GM12891 (cell line): ENCODE measurements around the gene SLC9C1.

Experiments used
- DNase-seq: peaks from one replicate; pipeline ENCODE4 v3.0.0; 2011; ENCODE audit warnings: low spot score; ENCODE audit not compliant: insufficient read length
- FAIRE-seq: peaks from 2 replicates; lab custom pipeline; 2011; peaks lifted over from hg19 to GRCh38; lab: Jason Lieb, UNC
- PAX5 ChIP-seq: IDR thresholded peaks from 2 replicates; pipeline ENCODE4 v1.6.1; 2011; ENCODE audit warnings: low read length, moderate library complexity, mild to moderate bottlenecking; ENCODE audit not compliant: insufficient read depth, severe bottlenecking
- POLR2A ChIP-seq: IDR thresholded peaks from 2 replicates; pipeline ENCODE4 v1.6.1; 2011; ENCODE audit warnings: low read depth, low read length, control low read depth
- POLR2AphosphoS5 ChIP-seq: IDR thresholded peaks from 2 replicates; pipeline ENCODE4 v1.6.1; 2011; ENCODE audit warnings: low read depth, low read length, control low read depth
- POU2F2 ChIP-seq: IDR thresholded peaks from 2 replicates; pipeline ENCODE4 v1.6.1; 2011; ENCODE audit warnings: low read depth, mild to moderate bottlenecking, control low read depth, low read length, moderate library complexity
- SPI1 ChIP-seq: IDR thresholded peaks from 2 replicates; pipeline ENCODE4 v1.6.1; 2011; ENCODE audit warnings: low read depth, low read length, control low read depth
- TAF1 ChIP-seq: IDR thresholded peaks from 2 replicates; pipeline ENCODE4 v1.6.1; 2011; ENCODE audit warnings: low read depth, low read length, control low read depth

SLC9C1 gene

DNA sequence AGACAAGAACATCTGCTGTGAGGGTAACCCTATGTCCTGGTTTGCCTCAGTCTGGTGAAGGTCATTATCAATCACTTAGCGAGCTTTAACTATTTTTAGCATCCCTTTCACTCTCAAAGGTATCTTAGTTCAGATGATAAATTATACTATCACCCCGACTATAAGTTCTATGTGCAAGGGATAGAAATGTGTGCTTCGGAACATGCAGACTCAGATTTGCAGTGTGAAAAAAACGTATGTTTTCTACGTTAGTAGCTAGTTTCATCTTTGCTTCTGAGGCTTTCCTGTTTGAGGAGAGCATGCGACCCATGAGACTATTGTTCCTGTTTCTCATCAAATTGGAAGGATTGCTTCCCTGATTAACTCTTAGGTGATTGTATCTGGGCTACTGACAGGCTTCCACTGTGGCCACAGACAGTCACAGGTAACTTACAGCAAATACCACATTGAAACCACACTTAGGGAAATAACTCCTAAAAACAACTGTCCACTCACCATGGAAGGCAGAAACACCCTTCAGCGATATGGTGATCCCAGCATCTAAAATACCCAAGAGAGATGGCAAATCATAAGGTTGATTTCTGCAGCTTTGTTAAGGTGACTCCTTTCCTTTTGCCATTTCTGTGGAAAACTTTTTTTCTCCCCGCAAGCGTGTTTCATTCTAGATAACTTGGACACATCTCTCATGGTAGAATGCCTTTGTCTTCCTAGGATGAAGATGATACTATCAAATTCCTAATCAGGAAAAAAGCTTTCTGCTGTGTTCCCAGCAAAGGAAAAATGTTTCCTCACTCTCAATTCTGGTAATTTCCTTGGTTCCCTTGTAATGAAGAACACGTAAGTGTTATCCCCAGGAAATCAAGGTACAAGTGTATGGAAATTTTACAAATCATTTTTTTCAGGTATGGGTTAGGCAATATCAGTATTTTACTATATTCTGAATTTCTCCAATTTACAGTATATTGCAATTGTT lies 166.2 kb downstream of the SLC9C1 start:
- FAIRE-seq (peak; percentile 90), DNase-seq (no peak)
- 0 out of 2 replicates have a peak, but pooled peaks have one; percentile 35 for TF ChIP-seq POLR2AphosphoS5
- no peak for TF ChIP-seq SPI1
- peak; percentile 72 for TF ChIP-seq POLR2A

DNA sequence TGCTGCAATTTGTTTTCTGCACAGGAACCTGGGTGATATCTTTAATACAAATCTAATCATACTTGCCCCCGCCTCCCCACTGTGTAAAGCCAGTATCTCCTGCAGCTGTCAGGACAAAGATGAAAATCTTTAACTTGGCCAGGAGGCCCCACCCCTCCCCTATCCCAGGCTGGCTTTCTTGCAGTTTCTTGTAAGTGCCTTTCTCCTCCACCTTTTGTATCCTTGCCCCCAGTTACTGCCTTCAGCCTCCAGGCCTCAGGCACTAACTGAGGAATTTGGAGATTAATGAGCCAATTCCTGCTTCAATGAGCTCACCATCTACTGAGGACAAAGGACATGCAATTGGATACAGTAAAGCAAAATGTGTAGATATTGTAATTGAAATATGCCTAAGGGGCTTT lies 167.5 kb downstream of the SLC9C1 start:
- DNase-seq (no peak), FAIRE-seq (no peak)
- TF ChIP-seq POLR2A (no peak), SPI1 (no peak), TAF1 (no peak), POLR2AphosphoS5 (no peak), POU2F2 (no peak), PAX5 (no peak)

DNA sequence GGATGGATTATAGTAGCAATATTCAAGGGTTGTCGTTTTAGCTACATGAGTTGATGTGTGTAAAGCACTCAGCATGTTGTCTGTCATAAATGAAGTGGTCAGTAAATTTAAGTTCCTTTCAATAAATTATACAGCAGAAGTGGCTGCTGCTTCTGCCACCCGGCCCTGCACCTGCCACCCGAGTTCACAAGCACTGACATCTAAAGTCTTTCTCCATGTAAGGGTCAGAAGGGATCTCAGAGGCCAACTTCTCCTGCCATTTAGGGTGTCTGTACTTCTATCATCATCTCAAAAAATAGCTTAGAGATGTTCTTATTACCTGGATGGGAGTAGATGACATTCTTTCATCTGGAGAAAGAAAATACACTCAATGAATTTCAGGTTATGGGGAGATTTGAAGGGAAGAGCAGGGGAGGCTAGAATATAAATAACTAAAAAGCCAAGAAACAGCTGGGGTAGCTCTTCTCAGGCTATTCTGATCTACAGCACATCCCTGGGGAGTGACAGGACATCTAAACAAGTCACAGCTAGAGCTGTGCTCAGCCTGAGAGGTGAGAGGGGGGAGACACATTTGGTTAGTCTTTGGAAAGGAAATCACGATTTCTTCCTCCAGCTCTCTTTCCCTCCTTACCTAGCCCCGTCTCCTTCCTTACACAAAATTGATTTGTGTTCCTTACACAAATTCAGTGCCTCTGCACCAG lies 169.0 kb downstream of the SLC9C1 start:
- no peak for TF ChIP-seq SPI1
- no peak for TF ChIP-seq TAF1
- TF ChIP-seq POLR2A: no peak
- no peak for TF ChIP-seq PAX5
- TF ChIP-seq POU2F2: no peak
- TF ChIP-seq POLR2AphosphoS5: no peak
- FAIRE-seq (no peak), DNase-seq (no peak)

DNA sequence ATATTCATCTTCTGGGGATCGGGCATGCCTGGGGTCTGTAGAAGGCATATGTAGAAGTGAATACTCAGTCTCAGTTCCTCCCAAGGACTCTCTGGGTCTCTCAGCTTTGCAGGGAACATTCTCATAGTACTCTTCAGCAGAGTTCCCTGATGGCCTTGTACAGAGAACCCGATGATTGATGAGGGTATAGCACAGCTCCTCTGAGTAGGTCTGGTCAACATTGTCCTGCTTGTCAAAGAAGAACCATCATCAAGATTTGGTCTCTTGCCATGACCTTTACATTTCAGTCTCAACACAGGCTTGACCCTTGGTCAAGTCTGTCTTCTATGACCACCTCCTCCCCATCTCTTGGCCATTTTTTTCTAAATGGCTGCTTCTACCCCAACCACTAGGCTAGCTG lies 170.5 kb downstream of the SLC9C1 start:
- DNase-seq (no peak), FAIRE-seq (peak; percentile 62)
- TF ChIP-seq PAX5 (no peak), TAF1 (no peak), POLR2AphosphoS5 (no peak), SPI1 (peak; percentile 85), POU2F2 (no peak), POLR2A (no peak)

DNA sequence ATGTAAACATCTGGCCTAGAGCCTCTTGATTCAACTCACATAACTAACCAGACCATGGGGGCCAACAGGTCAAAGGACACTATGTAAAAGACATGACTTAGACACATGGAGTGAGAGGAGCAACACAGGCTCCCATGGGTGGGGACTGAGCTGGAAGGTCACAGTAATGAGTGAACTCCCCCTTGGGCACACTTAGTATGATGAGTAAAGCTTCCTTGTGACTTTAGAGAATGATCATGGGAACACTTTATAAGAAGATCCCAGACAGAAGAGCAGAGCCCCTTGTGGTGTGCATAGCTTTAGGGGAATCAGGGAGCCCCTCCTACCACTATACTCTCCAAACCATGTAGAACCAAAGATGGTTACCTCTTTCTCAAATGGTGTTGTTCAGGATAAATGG lies 171.1 kb downstream of the SLC9C1 start:
- no peak for FAIRE-seq
- no peak for DNase-seq
- no peak for TF ChIP-seq TAF1
- peak; percentile 48; the same call in 1 of the 2 replicates for TF ChIP-seq POLR2AphosphoS5
- peak; percentile 15; the same call in 1 of the 2 replicates for TF ChIP-seq POLR2A

DNA sequence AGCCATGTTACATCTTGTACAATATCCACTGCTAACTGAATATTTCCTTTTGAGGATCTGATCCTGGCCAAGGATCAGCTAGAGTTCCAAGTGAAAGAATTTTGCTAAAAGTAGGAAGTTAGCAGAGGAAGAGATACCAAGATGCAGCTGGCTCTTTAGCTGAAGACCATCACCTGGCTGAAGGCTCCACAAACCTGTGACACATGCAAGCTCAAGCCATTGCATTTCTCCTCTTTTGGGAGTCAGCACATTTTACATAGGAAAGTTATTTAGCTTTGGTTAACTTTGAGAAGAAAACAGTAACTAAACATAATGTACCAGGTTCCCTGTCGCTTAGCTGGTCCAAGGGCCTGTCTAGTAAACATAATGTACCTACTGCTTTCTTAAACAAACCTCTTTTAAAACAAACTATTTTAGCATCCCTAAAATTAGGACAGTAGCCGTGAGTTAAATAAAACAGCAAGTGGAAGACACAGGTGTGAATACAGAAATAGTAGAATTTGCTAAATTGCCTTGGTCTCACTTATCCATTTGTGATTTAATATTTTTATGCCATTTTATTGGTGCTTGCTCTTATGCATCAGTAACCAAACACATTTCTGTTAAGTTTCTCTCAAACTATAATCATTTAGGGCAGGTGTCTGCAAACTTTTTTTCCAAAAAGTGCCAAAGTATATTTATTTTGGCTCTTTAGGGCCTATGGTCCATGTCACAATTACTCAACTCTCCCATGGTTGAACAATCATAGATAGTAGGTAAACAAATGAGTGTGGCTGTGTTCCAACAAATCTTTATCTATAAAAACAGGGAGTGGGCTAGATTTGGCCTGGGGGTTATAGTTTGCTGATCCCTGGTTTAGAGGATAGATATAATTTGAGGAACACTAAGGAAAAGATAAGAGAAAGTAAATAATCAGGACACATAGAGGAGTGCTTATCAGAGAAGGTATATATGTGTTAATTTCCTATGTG lies 172.2 kb downstream of the SLC9C1 start:
- TF ChIP-seq POLR2AphosphoS5: no peak
- 0 out of 2 replicates have a peak, but pooled peaks have one; percentile 18 for TF ChIP-seq SPI1
- no peak for DNase-seq
- peak; percentile 5 for FAIRE-seq

DNA sequence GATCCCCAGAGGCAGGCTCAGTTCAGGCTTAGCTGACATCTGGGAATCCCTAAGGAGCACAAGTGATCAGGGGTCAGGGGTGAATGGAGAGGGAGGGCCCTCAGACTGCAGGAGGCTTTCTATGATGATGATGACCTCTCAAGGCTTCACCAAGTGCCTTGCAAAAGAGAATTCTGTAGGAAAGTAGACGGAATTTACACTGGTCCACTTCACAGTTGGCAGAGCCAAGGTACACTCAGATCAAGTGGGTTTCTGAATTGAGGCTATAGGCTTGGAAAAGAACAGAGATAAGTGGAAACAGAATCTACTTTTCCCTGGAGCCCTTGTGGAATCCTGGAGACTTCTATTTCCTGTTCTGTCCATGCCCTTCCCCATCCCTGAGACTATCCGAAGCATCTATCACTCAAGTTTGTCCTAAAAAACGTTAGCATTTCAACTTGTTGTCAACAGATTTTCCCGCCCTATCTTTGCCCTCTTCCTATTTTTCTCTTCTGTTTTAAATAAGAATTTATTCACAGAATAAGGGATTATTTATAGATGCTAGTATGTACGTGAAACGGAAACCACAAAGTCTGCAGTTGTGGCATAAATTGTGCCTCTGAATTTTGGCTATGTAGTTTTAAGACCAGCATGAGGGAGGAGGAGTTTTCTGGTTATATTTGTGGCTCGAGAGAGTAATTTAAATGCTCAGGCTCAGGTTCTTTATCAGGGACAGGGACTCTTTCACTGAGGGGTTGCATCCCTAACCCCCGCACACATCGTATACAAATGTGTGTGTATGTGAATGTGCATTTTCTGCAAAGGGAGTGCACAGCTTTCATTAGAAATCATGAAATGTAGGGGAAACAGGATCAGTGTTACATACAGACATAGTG lies 173.8 kb downstream of the SLC9C1 start:
- FAIRE-seq: no peak

DNA sequence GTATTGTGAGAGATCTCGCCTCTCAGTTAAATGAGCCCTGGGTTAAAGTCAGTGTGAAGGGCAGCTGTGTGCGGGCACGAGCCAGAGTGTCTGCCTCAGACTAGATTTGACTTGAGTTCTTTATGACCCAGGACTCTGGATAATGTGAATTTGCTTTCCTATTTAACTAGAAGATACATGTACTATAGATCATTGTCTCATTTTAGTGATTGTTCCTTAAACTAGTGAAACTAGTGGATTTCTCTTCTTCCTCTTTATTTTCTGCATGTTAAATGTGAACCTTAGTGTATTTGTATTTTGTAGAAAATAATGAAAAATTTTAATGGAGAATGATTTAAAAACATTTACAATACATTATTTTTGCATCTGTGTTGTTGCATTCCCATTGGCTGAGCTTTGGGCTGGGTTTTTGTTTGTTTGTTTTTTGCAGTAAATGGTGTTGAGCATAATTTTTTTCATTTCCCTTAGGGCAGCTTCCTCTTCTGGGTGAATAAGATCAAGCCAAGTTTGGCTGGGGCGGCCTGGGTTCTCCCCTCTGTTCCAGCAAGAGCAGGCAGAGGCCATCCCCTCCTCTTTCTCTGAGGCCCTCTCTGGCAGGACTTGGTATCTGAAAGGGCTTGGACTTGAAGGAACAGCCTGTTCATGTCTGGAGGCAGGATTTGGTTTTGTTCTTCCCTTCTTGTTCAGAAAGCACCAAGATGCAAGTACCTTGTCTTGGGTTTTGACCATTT lies 176.0 kb downstream of the SLC9C1 start:
- DNase-seq: no peak
- TF ChIP-seq POLR2AphosphoS5: no peak
- TF ChIP-seq PAX5: no peak
- TF ChIP-seq SPI1: peak; percentile 33; the same call in 1 of the 2 replicates
- 0 out of 2 replicates have a peak, but pooled peaks have one; percentile 8 for TF ChIP-seq TAF1
- 0 out of 2 replicates have a peak, but pooled peaks have one; percentile 16 for TF ChIP-seq POLR2A
- peak; percentile 86 for FAIRE-seq

More for the DNA sequence above, 173.8 kb downstream of the SLC9C1 start:
- no peak for DNase-seq
- TF ChIP-seq POU2F2 (no peak), POLR2AphosphoS5 (no peak), SPI1 (no peak), TAF1 (no peak), PAX5 (no peak), POLR2A (no peak; the same call in 1 of the 2 replicates)

DNA sequence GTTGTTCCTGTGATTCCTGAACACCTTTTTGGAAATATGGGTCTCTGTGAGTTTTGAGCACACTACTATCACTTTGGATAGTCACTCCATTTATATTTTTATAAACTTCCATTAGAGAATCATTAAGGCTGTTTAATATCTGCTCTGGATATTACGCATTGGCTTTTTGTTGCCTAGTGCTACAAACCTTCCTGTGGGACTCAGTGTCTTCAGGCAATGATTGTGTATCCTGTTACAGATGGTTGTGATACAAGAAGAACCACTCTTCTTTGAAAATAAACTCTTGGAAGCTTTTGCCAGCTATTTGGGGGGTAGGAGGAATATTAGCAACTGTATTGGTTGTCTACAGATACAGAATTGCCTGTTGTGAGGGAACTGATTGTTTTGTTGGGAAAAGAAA lies 176.6 kb downstream of the SLC9C1 start:
- no peak for FAIRE-seq

More for the DNA sequence above, 176.6 kb downstream of the SLC9C1 start:
- DNase-seq: no peak
- TF ChIP-seq POU2F2 (no peak), SPI1 (no peak), POLR2A (no peak), TAF1 (no peak), PAX5 (no peak)
